H1 (cell line): Measurements from ENCODE around the gene FRMD4B. TPM values are rescaled to one million over a fixed set of nuclear protein-coding genes. Genes with fewer than 3 reads are reported as not detected.

Source experiments
- CEBPB ChIP-seq: IDR thresholded peaks from 2 replicates; pipeline ENCODE4 v1.6.1; 2012; ENCODE audit warnings: low read depth, low read length
- CHD1 ChIP-seq: IDR thresholded peaks from 2 replicates; pipeline ENCODE4 v1.6.1; 2012; ENCODE audit warnings: low read depth, low read length, improper control_type of control experiment
- CTCF ChIP-seq, 3 experiments: IDR thresholded peaks; 1 replicate in 2 of 3; 2 replicates in 1 of 3; pipeline versions ENCODE4 v1.5.1 to v1.6.1; 2011; ENCODE audit warnings: low read length in 3 of 3, mild to moderate bottlenecking in 3 of 3, inconsistent platforms in 2 of 3, low read depth in 1 of 3, moderate library complexity in 1 of 3; ENCODE audit not compliant: insufficient read depth in 1 of 3; ENCODE audit errors: control extremely low read depth in 1 of 3
- E2F6 ChIP-seq: IDR thresholded peaks from 2 replicates; pipeline ENCODE4 v1.6.1; 2012; ENCODE audit warnings: inconsistent platforms
- EGR1 ChIP-seq: IDR thresholded peaks from 2 replicates; pipeline ENCODE4 v1.6.1; 2011; ENCODE audit warnings: low read depth, low read length, borderline replicate concordance
- EZH2 ChIP-seq: fragments of 200-600 bp; sonication (generic); IDR thresholded peaks from 2 replicates; pipeline ENCODE4 v1.7.1; 2012; ENCODE audit warnings: low read depth, mild to moderate bottlenecking, moderate library complexity, low read length, inconsistent platforms; ENCODE audit not compliant: severe bottlenecking
- KDM1A ChIP-seq: fragments of 200-600, 300-600 bp; sonication (generic); IDR thresholded peaks from 2 replicates; pipeline ENCODE4 v1.7.1; 2016; ENCODE audit warnings: mild to moderate bottlenecking, low read length, borderline replicate concordance
- MAFK ChIP-seq: IDR thresholded peaks from 2 replicates; pipeline ENCODE4 v1.6.1; 2012; ENCODE audit warnings: low read depth, mild to moderate bottlenecking, improper control_type of control experiment, low read length
- POLR2A ChIP-seq, 2 experiments: IDR thresholded peaks; 1 replicate in 1 of 2; 2 replicates in 1 of 2; pipeline ENCODE4 v1.6.1; 2011; ENCODE audit warnings: low read depth in 2 of 2, low read length in 2 of 2, mild to moderate bottlenecking in 2 of 2; ENCODE audit errors: control extremely low read depth in 1 of 2
- RAD21 ChIP-seq, 2 experiments: IDR thresholded peaks in 1 of 2; conservative IDR thresholded peaks in 1 of 2; 2 replicates each; pipeline ENCODE4 v1.6.1; 2011; ENCODE audit warnings: low read depth in 2 of 2, low read length in 2 of 2, improper control_type of control experiment in 1 of 2, inconsistent platforms in 1 of 2, mild to moderate bottlenecking in 1 of 2, moderate library complexity in 1 of 2
- RFX5 ChIP-seq: IDR thresholded peaks from 2 replicates; pipeline ENCODE4 v1.6.1; 2011; ENCODE audit warnings: low read depth, low read length, improper control_type of control experiment, borderline replicate concordance
- SIN3A ChIP-seq, 2 experiments: IDR thresholded peaks in 1 of 2; conservative IDR thresholded peaks in 1 of 2; 2 replicates each; pipeline ENCODE4 v1.6.1; 2011 to 2012; ENCODE audit warnings: low read length in 2 of 2, improper control_type of control experiment in 1 of 2, low read depth in 1 of 2, mild to moderate bottlenecking in 1 of 2
- SIX5 ChIP-seq: IDR thresholded peaks from 2 replicates; pipeline ENCODE4 v1.6.1; 2011; ENCODE audit warnings: mild to moderate bottlenecking, low read depth, low read length
- SUZ12 ChIP-seq: fragments of 200-600 bp; sonication (generic); IDR thresholded peaks from 2 replicates; pipeline ENCODE4 v1.6.1; 2012; ENCODE audit warnings: mild to moderate bottlenecking, inconsistent platforms, low read length, moderate library complexity, mixed read lengths
- TAF7 ChIP-seq: optimal IDR thresholded peaks from 2 replicates; pipeline ENCODE3; 2011; ENCODE audit warnings: low read depth, mild to moderate bottlenecking, inconsistent platforms, low read length, moderate library complexity, borderline replicate concordance
- TCF12 ChIP-seq: IDR thresholded peaks from 2 replicates; pipeline ENCODE4 v1.6.1; 2011; ENCODE audit warnings: low read depth, mild to moderate bottlenecking, low read length
- polyA plus RNA-seq, 7 experiments: library from polyadenylated mRNA; depleted of rRNA in 3 of 7; stranded (reverse) in 5 of 7; unstranded in 2 of 7; fragments of >200 nt in 5 of 7; fragments of 200-250 nt in 2 of 7; gene quantifications; 1 replicate in 5 of 7; 2 replicates in 1 of 7; 4 replicates in 1 of 7; pipeline versions ENCODE4 v1.2.1 to v1.2.3, GENCODE V29; 2011 to 2013; ENCODE audit warnings: missing spikeins in 2 of 7, mixed read lengths in 2 of 7
- total RNA-seq: library from RNA; stranded (reverse); fragmentation: NEBNext Ultra II Directional; extraction: Animal tissue kit (Norgen Biotek cat#: 25700); gene quantifications from 2 replicates; pipeline ENCODE4 v1.2.1, GENCODE V29; 2021

FRMD4B gene
- total and polyA plus RNA-seq, 2 of the 8 experiments (the other 6 are each of a cell fraction or from before 2014, with no cell fraction given) = 2.7 to 7.2 TPM

GRCh38 chr3:69410301-69410700, 24.4 kb upstream of the FRMD4B start (continued):
- peak; percentile 60 to 67 for TF ChIP-seq RAD21 (IDR thresholded peaks at IDR 0.05 in 1 of 2, conservative IDR thresholded peaks at IDR 0.05 in 1 of 2; ENCODE audit: low read depth in 2 of 2, low read length in 2 of 2)
- no peak for TF ChIP-seq EZH2
- TF ChIP-seq SIN3A (conservative IDR thresholded peaks at IDR 0.05 in 1 of 2, IDR thresholded peaks at IDR 0.05 in 1 of 2; ENCODE audit: low read depth in 1 of 2, low read length in 2 of 2) = no peak
- TF ChIP-seq POLR2A (IDR thresholded peaks at IDR 0.05; ENCODE audit: control extremely low read depth in 1 of 2, low read depth in 2 of 2, low read length in 2 of 2) = no peak
- TF ChIP-seq SUZ12 = no peak
- no peak for TF ChIP-seq TCF12
- TF ChIP-seq TAF7 = no peak
- no peak for TF ChIP-seq MAFK
- TF ChIP-seq CHD1 = no peak
- no peak for TF ChIP-seq RFX5
- peak; percentile 68 to 89 (median 72) for TF ChIP-seq CTCF (IDR thresholded peaks at IDR 0.05; ENCODE audit: control extremely low read depth in 1 of 3, insufficient read depth in 1 of 3, low read depth in 1 of 3, low read length in 3 of 3)
- no peak for TF ChIP-seq EGR1
- no peak for TF ChIP-seq E2F6
- TF ChIP-seq SIX5 = no peak
- no peak for TF ChIP-seq KDM1A
- no peak for TF ChIP-seq CEBPB
